HG02571 (cell line): Measurements from ENCODE around the gene CSPG4.
"Not testable (repeated sequence)": the region's sequence is repeated elsewhere in the genome, so short reads cannot be mapped to it uniquely, and the experiment has no call there.

Source experiments
- ATAC-seq: cut with Tn5 transposase; IDR thresholded peaks from one replicate; pipeline ENCODE4 v1.9.1; 2021; ENCODE audit warnings: mild to moderate bottlenecking, moderate library complexity; ENCODE audit not compliant: unreplicated experiment

CSPG4 gene

GRCh38 chr15:75738647-75739325 is 26.1 kb upstream of the CSPG4 start:
- peak; percentile 94 for ATAC-seq

GRCh38 chr15:75738014-75738646 is 25.5 kb upstream of the CSPG4 start:
- ATAC-seq = peak; percentile 11

GRCh38 chr15:75737116-75738013 is 24.7 kb upstream of the CSPG4 start:
- ATAC-seq = not testable (repeated sequence)

GRCh38 chr15:75736256-75736655 is 23.6 kb upstream of the CSPG4 start:
- no peak for ATAC-seq

- not testable (repeated sequence) for ATAC-seq
Observed at GRCh38 chr15:75734861-75735760, 22.5 kb upstream of the CSPG4 start.

GRCh38 chr15:75733761-75734651 is 21.4 kb upstream of the CSPG4 start:
- ATAC-seq = no peak

GRCh38 chr15:75732809-75733451 is 20.3 kb upstream of the CSPG4 start:
- ATAC-seq = peak; percentile 53

- no peak for ATAC-seq
Observed at GRCh38 chr15:75732177-75732808, 19.6 kb upstream of the CSPG4 start.

GRCh38 chr15:75731248-75732151 is 18.9 kb upstream of the CSPG4 start:
- ATAC-seq = no peak

GRCh38 chr15:75730376-75731247 is 18.0 kb upstream of the CSPG4 start:
- ATAC-seq = not testable (repeated sequence)

- no peak for ATAC-seq
Observed at GRCh38 chr15:75729326-75730069, 16.9 kb upstream of the CSPG4 start.

- no peak for ATAC-seq
Observed at GRCh38 chr15:75727851-75728715, 15.4 kb upstream of the CSPG4 start.

GRCh38 chr15:75727031-75727531 is 14.4 kb upstream of the CSPG4 start:
- ATAC-seq = no peak

- ATAC-seq = no peak
Observed at GRCh38 chr15:75725719-75726607, 13.3 kb upstream of the CSPG4 start.
